Left renal cortex interstitium (tissue), 4 donors: ENCODE results near the gene TM7SF2. TPM values are rescaled to one million over a fixed set of nuclear protein-coding genes. Genes with fewer than 3 reads are reported as not detected.
"Not testable (repeated sequence)": the region's sequence is repeated elsewhere in the genome, so short reads cannot be mapped to it uniquely, and the experiment has no call there.

Experiments
- DNase-seq, 4 donors: peaks; one replicate each; pipeline ENCODE4 v3.0.0-alpha.2; 2013; ENCODE audit warnings: low read depth in 4 of 4, low spot score in 2 of 4, missing footprints in 1 of 4
- polyA plus RNA-seq, 4 donors: library from polyadenylated mRNA; unstranded; fragments of 120-200 nt; gene quantifications; one replicate each; pipeline ENCODE4 v1.2.1, GENCODE V29; 2013; ENCODE audit not compliant: insufficient read length in 4 of 4

Gene TM7SF2
- polyA plus RNA-seq, 4 donors, result 77.8 to 101 (median 80.4) TPM

DNA sequence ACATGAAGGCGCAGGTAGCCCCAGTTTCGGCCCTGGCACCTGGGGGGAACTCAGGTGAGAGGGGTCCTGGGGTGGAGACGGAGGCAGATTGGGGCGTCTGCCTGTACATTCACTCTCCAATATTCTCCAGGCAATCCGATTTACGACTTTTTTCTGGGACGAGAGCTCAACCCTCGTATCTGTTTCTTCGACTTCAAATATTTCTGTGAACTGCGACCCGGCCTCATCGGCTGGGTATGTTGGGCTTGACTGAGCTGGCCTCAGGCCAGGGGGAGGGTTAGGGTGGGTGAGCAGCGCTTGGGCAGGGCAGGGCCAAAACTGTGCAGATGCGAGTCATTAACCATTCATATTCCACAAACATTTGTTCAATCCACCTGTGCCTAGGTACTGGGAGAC lies 1.7 kb downstream of the TM7SF2 start:
- no peak for DNase-seq

DNA sequence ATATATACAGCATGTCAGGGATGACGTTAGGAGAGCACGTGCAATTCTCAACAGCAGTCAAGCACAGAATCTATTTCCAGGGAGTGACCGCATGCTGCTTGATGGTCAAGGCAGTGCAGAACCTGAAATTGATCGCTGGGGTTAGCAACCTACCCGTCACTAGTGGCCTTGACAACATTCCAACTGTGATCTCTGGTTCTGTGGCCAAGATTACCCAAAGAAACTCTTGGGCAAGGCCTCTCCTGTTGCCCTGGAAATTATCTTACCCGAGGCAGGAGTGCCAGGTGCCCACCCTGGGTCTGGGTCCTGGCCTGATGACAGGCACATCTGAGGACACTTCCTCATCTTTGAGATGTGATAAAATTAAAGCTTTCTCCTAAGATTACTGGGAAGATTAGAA lies 2.2 kb downstream of the TM7SF2 start:
- DNase-seq, result no peak

DNA sequence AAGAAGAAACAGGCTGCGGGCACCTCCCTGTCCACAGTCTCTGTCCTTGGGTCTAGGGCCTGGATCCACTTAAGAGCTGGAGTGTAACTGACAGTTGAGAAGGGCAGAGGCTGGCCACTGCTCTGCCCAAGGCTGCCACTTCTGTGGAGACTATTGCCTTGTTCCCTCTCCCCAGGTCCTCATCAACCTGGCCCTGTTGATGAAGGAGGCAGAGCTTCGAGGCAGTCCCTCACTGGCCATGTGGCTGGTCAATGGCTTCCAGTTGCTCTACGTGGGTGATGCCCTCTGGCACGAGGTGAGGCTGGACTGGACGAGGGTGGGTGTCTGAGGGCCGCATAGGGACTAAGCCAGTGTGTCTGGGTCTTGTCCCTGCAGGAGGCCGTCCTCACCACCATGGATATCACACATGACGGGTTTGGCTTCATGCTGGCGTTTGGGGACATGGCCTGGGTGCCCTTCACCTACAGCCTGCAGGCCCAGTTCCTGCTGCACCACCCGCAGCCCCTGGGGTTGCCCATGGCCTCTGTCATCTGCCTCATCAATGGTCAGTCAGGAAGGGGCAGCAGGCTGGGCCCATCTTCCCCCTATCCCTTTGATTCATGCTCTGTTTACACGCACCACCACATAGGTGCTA lies 3.0 kb downstream of the TM7SF2 start:
- DNase-seq, result no peak

DNA sequence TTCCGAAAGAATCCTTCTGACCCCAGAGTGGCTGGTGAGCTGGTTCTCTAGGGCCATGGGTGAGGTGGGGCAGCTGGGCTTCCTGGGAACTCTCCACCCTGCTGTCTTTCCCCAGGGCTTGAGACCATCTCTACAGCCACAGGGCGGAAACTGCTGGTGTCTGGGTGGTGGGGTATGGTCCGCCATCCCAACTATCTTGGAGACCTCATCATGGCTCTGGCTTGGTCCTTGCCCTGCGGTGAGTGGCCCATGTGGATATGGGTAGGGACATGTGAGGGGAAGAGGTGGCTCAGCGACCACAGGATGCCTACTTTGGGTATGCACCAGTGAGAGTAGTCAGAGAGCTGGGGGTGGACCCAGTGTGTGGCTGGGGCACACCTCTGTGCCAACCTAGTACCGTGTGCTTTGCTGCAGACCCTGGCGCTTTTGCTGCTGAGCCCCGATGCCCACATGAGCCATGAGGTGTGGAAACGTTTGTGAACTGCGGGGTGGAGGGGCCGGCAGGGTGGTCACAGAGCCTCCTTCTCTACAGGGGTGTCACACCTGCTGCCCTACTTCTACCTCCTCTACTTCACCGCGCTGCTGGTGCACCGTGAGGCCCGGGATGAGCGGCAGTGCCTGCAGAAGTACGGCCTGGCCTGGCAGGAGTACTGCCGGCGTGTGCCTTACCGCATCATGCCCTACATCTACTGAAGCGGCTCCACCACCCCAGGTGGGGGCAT lies 3.9 kb downstream of the TM7SF2 start:
- DNase-seq, result no peak

DNA sequence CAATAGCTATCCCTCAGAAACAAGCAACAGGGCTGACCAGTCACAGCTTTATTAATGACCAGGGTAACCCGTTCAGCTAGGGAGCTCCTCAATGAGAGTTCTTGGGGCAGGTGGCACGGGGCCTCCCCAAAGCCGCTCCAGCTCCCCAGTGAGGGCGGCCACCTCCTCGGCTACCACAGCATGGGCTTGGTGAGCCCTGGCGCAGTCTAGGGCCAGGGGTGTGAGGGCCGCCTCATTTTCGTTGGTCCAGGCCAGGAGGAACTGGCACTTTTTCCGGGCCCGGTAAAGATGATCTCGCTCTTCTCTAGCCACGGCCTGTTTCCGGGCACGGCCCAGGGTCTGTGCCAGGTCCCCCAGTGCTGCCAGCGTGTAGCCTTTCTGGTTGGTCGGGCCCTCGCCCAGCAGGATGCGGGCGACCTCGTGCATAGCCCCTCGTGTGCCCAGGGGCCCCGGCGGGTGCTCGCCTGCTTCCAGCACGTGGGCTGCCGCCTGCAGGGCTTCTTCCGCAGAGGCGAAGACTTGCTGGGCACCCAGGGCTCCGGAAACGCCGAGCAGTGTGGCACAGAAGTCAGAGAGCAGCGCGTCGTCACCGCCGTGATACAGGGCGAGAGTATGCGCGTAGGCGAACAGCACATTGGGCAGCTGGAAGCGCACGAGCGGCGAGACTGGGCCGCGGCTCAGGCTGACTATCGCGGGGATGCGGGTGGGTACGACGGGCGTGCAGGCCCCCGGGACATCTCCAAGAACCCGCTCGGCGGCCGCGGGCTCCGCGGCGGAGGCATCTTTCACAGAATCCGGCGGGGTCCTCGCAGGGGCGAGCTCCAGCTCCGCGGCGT lies 4.9 kb downstream of the TM7SF2 start:
- DNase-seq, result no peak

DNA sequence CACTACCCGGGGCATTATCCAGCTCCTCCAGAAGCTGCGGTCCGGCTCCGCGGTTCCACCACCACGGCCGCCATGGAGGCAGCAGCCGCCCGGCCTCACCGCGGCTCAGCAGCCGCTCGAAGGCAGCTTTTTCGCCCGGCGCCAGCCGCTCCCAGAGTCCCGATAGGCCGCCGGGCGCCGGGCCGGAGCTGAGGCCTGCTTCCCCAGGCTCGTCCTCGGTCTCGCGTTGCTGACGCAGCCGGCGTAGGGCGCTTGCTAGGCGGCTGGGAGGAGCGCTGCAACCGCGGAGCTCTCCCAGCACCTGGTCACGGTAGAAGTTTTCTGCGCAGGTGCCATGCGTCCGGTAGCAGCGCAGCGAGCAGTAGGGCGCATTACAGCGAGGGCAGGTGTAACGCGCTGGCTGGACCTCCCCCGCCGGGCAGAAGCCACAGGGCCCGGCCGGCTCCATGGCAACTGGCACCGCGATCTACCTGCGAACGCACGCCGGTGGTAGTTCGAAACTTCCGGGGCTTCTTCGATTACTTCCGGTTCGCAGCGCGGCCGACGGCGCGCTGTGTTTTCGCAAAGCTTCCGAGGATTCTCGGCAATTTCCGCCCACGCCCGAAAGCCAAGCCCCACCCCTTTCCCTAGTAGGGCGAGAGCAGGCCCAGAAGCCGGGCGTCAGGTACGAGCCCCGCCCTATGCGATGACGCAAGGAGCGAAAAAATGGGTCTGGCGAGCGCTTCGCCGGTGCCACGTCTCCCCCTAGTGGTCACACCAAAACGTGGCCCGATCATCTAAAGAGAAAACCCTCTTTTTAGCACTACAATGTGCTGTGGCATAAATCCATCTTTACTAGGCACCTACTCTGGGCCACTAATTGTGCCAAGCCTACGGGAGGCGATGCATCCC lies 5.8 kb downstream of the TM7SF2 start, which contains the start of gene ZNHIT2:
Gene ZNHIT2, minus strand, starts transcription at position 496 of the 891 bp plus-strand sequence. Its CDS starts 48 bp downstream, at position 448.
- peak in 3 of 4 donors; percentile 96 to 98 (median 98) for DNase-seq

GRCh38 chr11:65118097-65118837 lies 6.6 kb downstream of the TM7SF2 start:
- no peak for DNase-seq

DNA sequence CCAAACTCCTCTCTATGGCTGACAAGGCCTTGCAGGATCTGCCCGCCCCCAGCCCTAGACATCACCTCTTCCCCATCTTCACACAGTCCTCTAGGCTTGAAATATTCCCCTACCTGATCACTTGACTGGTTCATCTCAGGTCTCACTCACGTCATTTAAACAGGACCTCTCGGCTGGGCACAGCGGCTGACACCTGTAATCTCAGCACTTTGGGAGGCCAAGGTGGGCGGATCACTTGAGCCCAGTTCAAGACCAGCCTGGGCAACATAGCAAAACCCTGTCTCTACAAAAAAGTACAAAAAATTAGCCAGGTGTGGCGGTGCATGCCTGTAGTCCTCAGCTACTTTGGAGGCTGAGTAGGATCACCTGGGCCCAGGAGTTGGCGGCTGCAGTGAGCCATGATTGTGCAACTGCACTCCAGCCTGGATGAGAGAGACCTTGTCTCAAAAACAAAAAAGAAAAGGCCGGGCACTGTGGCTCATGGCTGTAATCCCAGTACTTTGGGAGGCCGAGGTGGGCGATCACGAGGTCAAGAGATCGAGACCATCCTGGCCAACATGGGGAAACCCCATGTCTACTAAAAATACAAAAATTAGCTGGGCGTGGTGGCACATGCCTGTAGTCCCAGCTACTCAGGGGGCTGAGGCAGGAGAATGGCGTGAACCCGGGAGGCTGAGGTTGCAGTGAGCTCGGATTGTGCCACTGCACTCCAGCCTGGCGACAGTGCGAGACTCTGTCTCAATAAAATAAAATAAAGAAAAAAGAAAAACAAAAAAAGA lies 7.4 kb downstream of the TM7SF2 start:
- not testable (repeated sequence) for DNase-seq

DNA sequence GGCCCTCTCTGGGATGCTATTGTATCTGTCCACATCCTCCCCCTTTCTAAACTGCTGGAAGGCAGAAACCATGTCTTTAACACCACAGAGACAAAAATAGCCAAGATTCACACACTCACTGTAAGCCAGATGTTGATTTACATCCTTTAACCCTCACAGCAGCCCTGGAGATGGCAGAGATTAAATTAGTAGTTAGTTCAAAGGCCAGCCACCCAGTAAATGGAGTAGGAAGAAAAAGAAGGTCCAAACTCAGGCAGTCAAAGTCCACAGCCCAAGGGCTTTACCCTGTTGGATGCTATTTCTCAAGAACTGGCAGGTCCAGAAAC lies 8.0 kb downstream of the TM7SF2 start:
- DNase-seq, result no peak

- no peak for DNase-seq
Measured at GRCh38 chr11:65120831-65121230, 9.2 kb downstream of the TM7SF2 start.

DNA sequence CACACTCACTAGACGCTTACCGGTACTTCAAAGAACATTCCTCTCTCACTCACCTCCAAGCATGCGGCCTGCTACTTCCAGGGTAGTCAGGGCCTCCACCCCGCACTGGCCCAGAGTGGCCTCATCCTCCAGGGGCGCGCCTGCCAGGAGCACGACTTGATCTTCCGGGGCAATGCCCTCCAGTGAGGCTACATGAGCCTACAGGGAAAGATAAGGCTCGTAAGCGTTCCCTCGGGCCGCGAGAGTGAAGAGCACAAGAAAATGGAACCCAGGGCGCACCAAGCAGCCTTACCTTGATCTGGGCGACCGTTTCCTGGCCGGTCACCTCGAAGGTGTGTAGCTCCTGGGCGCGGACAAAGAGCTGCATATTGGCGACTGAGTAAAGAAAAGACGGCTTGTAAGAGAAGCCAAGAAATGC lies 9.8 kb downstream of the TM7SF2 start:
- no peak for DNase-seq

- peak in 3 of 4 donors; percentile 92 to 96 (median 93) for DNase-seq
Measured at GRCh38 chr11:65121865-65122696, 10.4 kb downstream of the TM7SF2 start, which contains the start of the genes FAU and MRPL49. FAU (minus strand) TSS chr11:65122134; CDS start chr11:65121813, 321 bp downstream. MRPL49 (plus strand) TSS chr11:65122321; CDS start chr11:65122347, 26 bp downstream.

- no peak for DNase-seq
Measured at GRCh38 chr11:65124480-65125196, 13.0 kb downstream of the TM7SF2 start.

DNA sequence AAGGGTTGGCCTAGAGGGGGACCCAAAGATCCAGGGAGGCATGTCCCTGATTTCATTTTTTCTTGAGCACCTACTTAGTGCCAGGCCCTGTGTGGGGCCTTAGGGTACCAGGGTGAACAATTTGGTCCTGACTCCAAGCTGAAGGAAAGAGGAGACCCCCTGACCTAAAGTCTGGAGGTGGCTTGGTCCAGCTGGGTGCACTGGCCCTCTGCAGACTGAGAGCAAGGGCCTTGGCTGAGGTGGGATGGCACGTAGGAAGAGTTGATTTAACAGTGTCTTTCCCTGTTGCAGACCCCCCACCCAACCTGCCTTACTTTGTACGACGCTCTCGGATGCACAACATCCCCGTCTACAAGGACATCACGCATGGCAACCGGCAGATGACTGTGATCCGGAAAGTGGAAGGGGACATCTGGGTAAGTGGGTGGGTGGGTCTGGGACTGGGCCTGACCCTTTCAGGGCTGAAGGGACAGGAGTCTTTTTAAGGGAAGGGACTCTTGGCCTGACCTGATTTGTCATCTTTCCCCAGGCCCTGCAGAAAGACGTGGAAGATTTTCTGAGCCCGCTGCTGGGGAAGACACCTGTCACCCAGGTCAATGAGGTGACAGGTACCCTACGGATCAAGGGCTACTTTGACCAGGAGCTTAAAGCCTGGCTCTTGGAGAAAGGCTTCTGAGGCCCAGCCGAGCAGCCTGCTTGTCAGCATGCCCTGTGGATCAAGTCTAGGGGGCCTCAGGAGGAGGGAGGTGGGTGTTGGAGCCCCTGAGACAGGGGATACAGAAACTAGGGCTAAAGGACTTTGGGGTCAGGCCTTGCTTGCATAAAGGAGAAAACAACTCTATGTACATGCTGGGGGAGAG lies 13.8 kb downstream of the TM7SF2 start:
- DNase-seq, result no peak

DNA sequence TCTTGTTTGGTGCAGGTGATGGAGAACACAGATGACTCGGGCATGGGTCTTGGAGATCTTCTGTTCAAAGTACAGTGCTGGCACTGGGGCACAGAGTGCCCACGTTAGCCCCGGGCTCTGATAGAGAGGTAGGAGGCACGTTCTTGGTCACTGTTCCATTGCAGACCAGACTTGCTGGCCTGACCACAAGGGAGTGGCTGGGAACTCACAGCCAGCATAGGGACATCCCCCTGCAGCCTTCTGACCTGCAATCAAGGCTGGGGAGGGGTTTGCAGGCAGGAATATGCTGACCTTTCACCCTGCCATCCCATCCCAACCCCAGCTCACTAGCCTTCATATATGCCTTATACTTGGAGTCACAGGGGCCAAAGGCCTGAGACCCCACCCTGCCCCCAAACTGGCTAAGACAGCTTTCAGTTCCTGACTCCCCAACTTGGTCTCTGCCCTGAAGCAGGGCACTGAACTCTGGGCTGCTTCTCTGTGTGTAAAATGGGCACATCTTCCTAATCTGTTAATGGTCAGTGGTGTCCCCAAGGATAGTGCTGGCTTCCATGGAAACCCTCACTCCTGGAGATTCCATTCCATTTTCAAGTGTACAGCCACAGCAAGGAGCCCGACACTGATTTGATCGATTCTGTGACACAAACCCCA lies 15.1 kb downstream of the TM7SF2 start:
- DNase-seq, result no peak
